ENCODE measurements around the gene PLCH1. TPM values are rescaled to one million over a fixed set of nuclear protein-coding genes. Genes with fewer than 3 reads are reported as not detected.

The PLCH1 gene
- total RNA-seq, 1 experiment from 2014 or later, result 4.1 TPM

GRCh38 chr3:155730843-155731242, 14.0 kb downstream of the PLCH1 start:
- POLR2A ChIA-PET (ENCODE audit: unreplicated experiment), result no interaction called here
- no peaks in the 10 kb centered on the region for H3K9me2 ChIP-seq (replicated peaks; ENCODE audit: low read length)
- intact Hi-C loops (cut with micrococcal nuclease), result no loop called here
- no peaks in the 10 kb centered on the region for H3K79me2 ChIP-seq (ENCODE audit: low read length)
- H3K9me3 ChIP-seq (ENCODE audit: low read length), result no peaks in the 10 kb centered on the region
- H3K36me3 ChIP-seq (ENCODE audit: low read depth, low read length), result no peaks in the 10 kb centered on the region
- H3F3A ChIP-seq (ENCODE audit: low read length, unreplicated experiment), result no peaks in the 10 kb centered on the region
- DNase-seq (peak; percentile 41), ATAC-seq (peak; percentile 35)
- H3K9ac ChIP-seq (ENCODE audit: low read length), result no peak overlapping the region
- H3K27ac ChIP-seq (ENCODE audit: low read length), result no peak overlapping the region
- BruUV-seq (replicated peaks), result no TSS peak
- CTCF ChIA-PET, result no interaction called here
- H3K27me3 ChIP-seq (ENCODE audit: low read length), result no peaks in the 10 kb centered on the region
- peaks cover 13% of the 10 kb centered on the region for H3K4me1 ChIP-seq (ENCODE audit: insufficient read depth, low read length)
- no peak for TF ChIP-seq CTCF (conservative IDR thresholded peaks at IDR 0.05; ENCODE audit: low read depth, low read length)
- TF ChIP-seq EZH2 (IDR thresholded peaks at IDR 0.05; ENCODE audit: low read length, unreplicated experiment), result no peak
- no peak for TF ChIP-seq EZH2phosphoT487 (IDR thresholded peaks at IDR 0.05; ENCODE audit: borderline replicate concordance, low read length)
- no peaks in the 10 kb centered on the region for H4K20me1 ChIP-seq (ENCODE audit: low read length)
- H3K4me3 ChIP-seq (ENCODE audit: low read length), result no peak overlapping the region
- H2AFZ ChIP-seq (ENCODE audit: low read length), result no peak overlapping the region
- H3K4me2 ChIP-seq (ENCODE audit: low read length), result no peak overlapping the region

DNA sequence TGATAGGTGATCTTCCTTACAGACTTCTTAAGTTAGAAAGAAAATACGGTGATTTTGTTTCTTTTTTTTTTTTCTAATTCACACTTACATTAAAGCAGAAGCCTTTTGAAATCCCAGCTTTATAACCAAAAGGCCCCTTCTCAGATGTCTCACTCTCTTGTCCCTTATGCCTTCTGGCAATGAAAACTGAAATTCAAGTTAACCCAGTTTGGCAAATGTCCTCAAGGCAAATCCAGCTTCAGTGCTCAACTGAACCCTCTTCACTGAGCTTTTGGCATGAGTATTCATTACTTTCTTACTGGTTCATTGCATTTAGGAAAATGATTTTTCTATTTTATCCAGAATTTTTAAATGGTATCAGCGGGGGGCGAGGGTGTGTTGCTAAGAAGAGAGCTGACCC, 17.0 kb downstream of the PLCH1 start:
- H3K27ac ChIP-seq (ENCODE audit: low read length), result no peak overlapping the region
- H3K9me2 ChIP-seq (replicated peaks; ENCODE audit: low read length), result no peaks in the 10 kb centered on the region
- no TSS peak for BruUV-seq (replicated peaks)
- POLR2A ChIA-PET (ENCODE audit: unreplicated experiment), result no interaction called here
- TF ChIP-seq EZH2 (IDR thresholded peaks at IDR 0.05; ENCODE audit: low read length, unreplicated experiment), result no peak
- no peak for TF ChIP-seq CTCF (conservative IDR thresholded peaks at IDR 0.05; ENCODE audit: low read depth, low read length)
- no peak for TF ChIP-seq EZH2phosphoT487 (IDR thresholded peaks at IDR 0.05; ENCODE audit: borderline replicate concordance, low read length)
- H2AFZ ChIP-seq (ENCODE audit: low read length), result no peak overlapping the region
- peak; percentile 68 for DNase-seq
- H3K36me3 ChIP-seq (ENCODE audit: low read depth, low read length), result no peaks in the 10 kb centered on the region
- no peaks in the 10 kb centered on the region for H3K9me3 ChIP-seq (ENCODE audit: low read length)
- H3F3A ChIP-seq (ENCODE audit: low read length, unreplicated experiment), result no peaks in the 10 kb centered on the region
- H3K4me3 ChIP-seq (ENCODE audit: low read length), result no peak overlapping the region
- CTCF ChIA-PET, result no interaction called here
- ATAC-seq, result no peak
- no peaks in the 10 kb centered on the region for H3K79me2 ChIP-seq (ENCODE audit: low read length)
- no peaks in the 10 kb centered on the region for H3K27me3 ChIP-seq (ENCODE audit: low read length)
- intact Hi-C loops (cut with micrococcal nuclease), result no loop called here
- H4K20me1 ChIP-seq (ENCODE audit: low read length), result no peaks in the 10 kb centered on the region
- no peak overlapping the region for H3K4me2 ChIP-seq (ENCODE audit: low read length)
- H3K4me1 ChIP-seq (ENCODE audit: insufficient read depth, low read length), result peaks cover 13% of the 10 kb centered on the region
- no peak overlapping the region for H3K9ac ChIP-seq (ENCODE audit: low read length)

- H3K27me3 ChIP-seq (ENCODE audit: low read length), result no peaks in the 10 kb centered on the region
- CTCF ChIA-PET, result no interaction called here
- no TSS peak for BruUV-seq (replicated peaks)
- ATAC-seq (peak; percentile 33; the same call in 1 of the 2 replicates), DNase-seq (no peak)
- no peaks in the 10 kb centered on the region for H3K9me3 ChIP-seq (ENCODE audit: low read length)
- H3K9ac ChIP-seq (ENCODE audit: low read length), result no peak overlapping the region
- no peaks in the 10 kb centered on the region for H3K79me2 ChIP-seq (ENCODE audit: low read length)
- POLR2A ChIA-PET (ENCODE audit: unreplicated experiment), result interaction anchor here (0.6 to 0.8 kb wide), 2 partner anchors 30 to 32 kb away, joined by 3 read pairs; no protein-coding TSS in a partner anchor
- TF ChIP-seq EZH2phosphoT487 (IDR thresholded peaks at IDR 0.05; ENCODE audit: borderline replicate concordance, low read length) (no peak), EZH2 (IDR thresholded peaks at IDR 0.05; ENCODE audit: low read length, unreplicated experiment) (no peak), CTCF (conservative IDR thresholded peaks at IDR 0.05; ENCODE audit: low read depth, low read length) (no peak)
- no peaks in the 10 kb centered on the region for H4K20me1 ChIP-seq (ENCODE audit: low read length)
- H3K27ac ChIP-seq (ENCODE audit: low read length), result no peak overlapping the region
- no peak overlapping the region for H3K4me3 ChIP-seq (ENCODE audit: low read length)
- no peaks in the 10 kb centered on the region for H3K9me2 ChIP-seq (replicated peaks; ENCODE audit: low read length)
- H2AFZ ChIP-seq (ENCODE audit: low read length), result no peak overlapping the region
- intact Hi-C loops (cut with micrococcal nuclease), result no loop called here
- no peaks in the 10 kb centered on the region for H3K36me3 ChIP-seq (ENCODE audit: low read depth, low read length)
- no peaks in the 10 kb centered on the region for H3K4me1 ChIP-seq (ENCODE audit: insufficient read depth, low read length)
- H3F3A ChIP-seq (ENCODE audit: low read length, unreplicated experiment), result no peaks in the 10 kb centered on the region
- no peak overlapping the region for H3K4me2 ChIP-seq (ENCODE audit: low read length)
These were observed 30.6 kb downstream of the PLCH1 start for GRCh38 chr3:155714295-155714718.
